Parathyroid adenoma (tissue), 2 donors: Measurements from ENCODE around the gene HNRNPA3.

Experiments
- H2AFZ ChIP-seq: fragments of 300-600 bp; sonication (generic); one replicate; pipeline ENCODE4 v1.7.0; 2017; ENCODE audit warnings: antibody characterized with exemption, mild to moderate bottlenecking
- H3K27ac ChIP-seq: fragments of 300-600 bp; sonication (generic); one replicate; pipeline ENCODE4 v1.7.0; 2017
- H3K27me3 ChIP-seq: fragments of 300-600 bp; sonication (generic); one replicate; pipeline ENCODE4 v1.7.0; 2017; ENCODE audit warnings: low read length; ENCODE audit not compliant: control insufficient read depth, insufficient read depth
- H3K36me3 ChIP-seq: fragments of 300-600 bp; sonication (generic); one replicate; pipeline ENCODE4 v1.7.0; 2017; ENCODE audit warnings: low read length; ENCODE audit not compliant: control insufficient read depth, insufficient read depth
- H3K4me1 ChIP-seq: fragments of 300-600 bp; sonication (generic); one replicate; pipeline ENCODE4 v1.7.0; 2017; ENCODE audit warnings: control low read depth
- H3K4me2 ChIP-seq: fragments of 300-600 bp; sonication (generic); one replicate; pipeline ENCODE4 v1.7.0; 2017; ENCODE audit warnings: low read length
- H3K4me3 ChIP-seq: fragments of 300-600 bp; sonication (generic); one replicate; pipeline ENCODE4 v1.7.0; 2017; ENCODE audit warnings: low read depth, low read length
- H3K79me2 ChIP-seq: fragments of 300-600 bp; sonication (generic); one replicate; pipeline ENCODE4 v1.7.0; 2017; ENCODE audit warnings: control low read depth
- H3K9ac ChIP-seq: fragments of 300-600 bp; sonication (generic); one replicate; pipeline ENCODE4 v1.7.0; 2017; ENCODE audit warnings: mild to moderate bottlenecking
- H3K9me3 ChIP-seq: fragments of 300-600 bp; sonication (generic); one replicate; pipeline ENCODE4 v1.7.0; 2017; ENCODE audit warnings: low read length; ENCODE audit not compliant: control insufficient read depth
- TF ChIP-seq, protein P1 (sequence below): fragments of 300-600 bp; sonication (generic); IDR thresholded peaks from one replicate; pipeline ENCODE4 v1.7.0; 2017; ENCODE audit warnings: antibody characterized with exemption, mild to moderate bottlenecking
- donor health status: primary hyperparathyroidism.

Gene HNRNPA3

DNA sequence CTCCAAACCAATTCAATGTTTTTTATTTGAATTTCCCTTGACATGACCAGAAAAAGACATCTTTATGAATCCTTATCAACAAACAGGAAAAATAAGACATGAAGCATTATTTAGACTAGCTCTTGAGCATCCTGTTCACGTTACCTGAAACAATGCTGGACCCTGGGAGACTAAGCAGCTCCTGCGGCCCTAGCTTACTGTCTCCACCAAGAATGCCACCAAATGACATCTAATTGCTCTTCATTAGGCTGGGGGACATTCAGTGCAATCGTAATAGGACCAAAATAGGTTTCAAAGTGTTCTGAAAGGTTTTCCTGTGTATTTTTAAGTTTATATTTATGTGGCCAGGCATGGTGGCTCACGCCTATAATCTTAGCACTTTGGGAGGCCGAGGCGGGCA, 26.5 kb downstream of the HNRNPA3 start:
- peak overlapping the region; percentile 92 for H3K27ac ChIP-seq
- H3K4me1 ChIP-seq: peaks cover 61% of the 10 kb centered on the region

DNA sequence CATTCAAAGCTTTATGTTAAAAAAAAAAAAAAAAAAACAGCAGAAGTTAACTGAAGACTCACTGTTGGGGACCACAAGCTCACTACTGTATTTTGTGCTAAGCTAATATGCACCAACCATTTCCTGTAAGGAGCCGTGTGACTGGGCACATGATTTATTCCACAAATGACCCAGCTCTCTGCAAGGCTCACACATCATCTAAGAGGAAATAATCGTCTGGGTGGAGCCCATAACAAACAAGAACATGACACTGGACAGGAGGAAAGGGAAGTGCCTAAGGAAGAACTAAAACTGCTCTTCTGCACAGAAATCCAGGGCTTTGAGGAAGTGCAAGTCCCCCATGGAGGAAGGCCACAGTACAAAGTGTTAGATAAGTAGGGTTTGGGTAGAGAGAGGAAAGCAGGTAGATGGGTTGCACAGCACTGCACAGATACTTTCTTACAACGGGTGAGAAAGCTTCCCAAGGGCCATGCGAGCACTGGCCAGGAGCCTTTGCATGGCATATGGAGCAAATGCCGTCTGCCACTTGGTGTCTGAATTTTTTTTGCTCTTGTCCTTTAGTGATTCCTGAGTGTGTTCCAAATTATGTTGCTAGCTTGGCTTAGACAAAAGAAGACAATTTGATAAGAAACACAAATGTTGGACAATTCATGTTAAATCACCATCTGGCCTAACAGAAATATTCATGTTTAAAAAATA, 27.5 kb downstream of the HNRNPA3 start:
- H2AFZ ChIP-seq: no peak overlapping the region
- H3K9me3 ChIP-seq: no peaks in the 10 kb centered on the region
- H3K9ac ChIP-seq: no peak overlapping the region
- peak overlapping the region; percentile 92 for H3K27ac ChIP-seq
- no peak overlapping the region for H3K4me2 ChIP-seq
- H3K4me1 ChIP-seq: peaks cover 53% of the 10 kb centered on the region
- TF ChIP-seq, protein P1, sequence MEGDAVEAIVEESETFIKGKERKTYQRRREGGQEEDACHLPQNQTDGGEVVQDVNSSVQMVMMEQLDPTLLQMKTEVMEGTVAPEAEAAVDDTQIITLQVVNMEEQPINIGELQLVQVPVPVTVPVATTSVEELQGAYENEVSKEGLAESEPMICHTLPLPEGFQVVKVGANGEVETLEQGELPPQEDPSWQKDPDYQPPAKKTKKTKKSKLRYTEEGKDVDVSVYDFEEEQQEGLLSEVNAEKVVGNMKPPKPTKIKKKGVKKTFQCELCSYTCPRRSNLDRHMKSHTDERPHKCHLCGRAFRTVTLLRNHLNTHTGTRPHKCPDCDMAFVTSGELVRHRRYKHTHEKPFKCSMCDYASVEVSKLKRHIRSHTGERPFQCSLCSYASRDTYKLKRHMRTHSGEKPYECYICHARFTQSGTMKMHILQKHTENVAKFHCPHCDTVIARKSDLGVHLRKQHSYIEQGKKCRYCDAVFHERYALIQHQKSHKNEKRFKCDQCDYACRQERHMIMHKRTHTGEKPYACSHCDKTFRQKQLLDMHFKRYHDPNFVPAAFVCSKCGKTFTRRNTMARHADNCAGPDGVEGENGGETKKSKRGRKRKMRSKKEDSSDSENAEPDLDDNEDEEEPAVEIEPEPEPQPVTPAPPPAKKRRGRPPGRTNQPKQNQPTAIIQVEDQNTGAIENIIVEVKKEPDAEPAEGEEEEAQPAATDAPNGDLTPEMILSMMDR: no peak
- H3K79me2 ChIP-seq: peaks cover 63% of the 10 kb centered on the region
- no peaks in the 10 kb centered on the region for H3K27me3 ChIP-seq
- H3K4me3 ChIP-seq: no peak overlapping the region
- no peaks in the 10 kb centered on the region for H3K36me3 ChIP-seq

More for the DNA sequence above, 26.5 kb downstream of the HNRNPA3 start:
- Histone ChIP-seq H3K4me2 (no peak overlapping the region), H3K27me3 (no peaks in the 10 kb centered on the region), H3K4me3 (no peak overlapping the region), H3K9me3 (no peaks in the 10 kb centered on the region), H2AFZ (no peak overlapping the region), H3K79me2 (peaks cover 60% of the 10 kb centered on the region), H3K36me3 (no peaks in the 10 kb centered on the region), H3K9ac (no peak overlapping the region)
- TF ChIP-seq, protein P1: no peak

DNA sequence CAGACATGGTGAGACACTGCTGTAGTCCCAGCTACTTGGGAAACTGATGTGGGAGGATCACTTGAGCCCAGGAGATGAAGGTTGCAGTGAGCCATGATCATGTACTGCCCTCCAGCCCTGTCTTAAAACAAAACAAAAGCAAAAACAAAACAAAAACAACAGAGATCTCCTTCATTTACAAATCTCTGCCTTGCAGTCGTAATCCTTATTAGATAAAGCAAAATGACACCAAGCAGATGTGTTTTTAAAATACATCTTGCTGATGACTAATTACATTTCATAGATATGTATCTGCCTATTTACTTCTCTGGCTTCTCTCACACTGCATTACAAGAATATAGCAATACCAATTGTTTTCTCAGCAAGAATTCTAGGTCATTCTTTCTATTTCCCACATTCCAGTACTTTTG, 29.1 kb downstream of the HNRNPA3 start:
- TF ChIP-seq, protein P1: no peak
- Histone ChIP-seq H3K79me2 (peaks cover 57% of the 10 kb centered on the region), H3K4me2 (peak overlapping the region; percentile 71), H3K4me1 (peaks cover 56% of the 10 kb centered on the region), H3K9me3 (no peaks in the 10 kb centered on the region), H3K27me3 (no peaks in the 10 kb centered on the region), H3K4me3 (peak overlapping the region; percentile 33), H3K27ac (peak overlapping the region; percentile 92), H2AFZ (no peak overlapping the region), H3K36me3 (no peaks in the 10 kb centered on the region), H3K9ac (no peak overlapping the region)

DNA sequence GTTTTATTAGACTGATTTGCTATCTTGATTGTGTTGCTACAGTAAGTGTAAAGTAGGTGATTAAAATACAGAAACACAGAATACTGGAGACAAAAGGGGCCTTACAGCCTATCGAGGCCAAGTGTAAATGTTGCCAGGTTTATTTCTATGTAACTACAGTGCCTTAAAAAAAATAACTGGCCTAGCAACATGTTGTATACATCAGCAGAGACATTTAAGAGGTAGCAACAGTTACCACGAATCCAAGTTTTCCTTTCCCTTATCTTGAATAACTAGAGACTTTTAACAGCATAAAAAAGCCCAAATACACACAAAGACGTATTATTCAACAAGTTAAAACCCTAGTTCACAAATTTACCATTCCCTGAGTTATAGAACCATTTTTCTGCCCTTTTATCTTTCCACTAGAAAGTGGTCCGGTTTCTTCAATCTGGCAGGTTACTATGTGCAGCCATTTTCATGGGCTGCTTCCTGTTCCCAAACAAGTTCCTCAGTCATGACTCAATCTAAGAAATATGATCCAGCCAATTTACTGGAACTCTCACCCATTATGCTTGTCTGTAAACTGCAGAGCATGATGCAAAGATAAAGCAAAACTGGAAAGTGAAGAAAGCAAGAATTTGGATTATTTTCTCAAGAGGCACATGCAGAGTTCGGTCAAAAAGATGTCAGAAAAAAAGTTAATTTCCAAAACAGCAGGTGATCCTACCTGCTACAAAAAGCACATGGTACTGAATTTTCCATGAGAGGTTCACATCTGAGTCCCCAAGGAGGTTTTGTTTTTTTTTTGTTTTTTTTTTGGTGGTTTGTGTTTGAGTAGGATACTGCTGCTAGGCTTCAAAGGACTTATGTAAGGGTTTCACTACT, 29.8 kb downstream of the HNRNPA3 start:
- TF ChIP-seq, protein P1: no peak
- H3K4me3 ChIP-seq: peak overlapping the region; percentile 33
- H3K4me2 ChIP-seq: peak overlapping the region; percentile 71
- peaks cover 51% of the 10 kb centered on the region for H3K79me2 ChIP-seq
- H3K36me3 ChIP-seq: no peaks in the 10 kb centered on the region
- no peaks in the 10 kb centered on the region for H3K9me3 ChIP-seq
- H2AFZ ChIP-seq: peak overlapping the region; percentile 33
- peaks cover 56% of the 10 kb centered on the region for H3K4me1 ChIP-seq
- H3K27ac ChIP-seq: peak overlapping the region; percentile 92
- no peaks in the 10 kb centered on the region for H3K27me3 ChIP-seq
- H3K9ac ChIP-seq: no peak overlapping the region
